HG03108 (cell line): ENCODE results near the gene FAT2.

Source experiments
- ATAC-seq: cut with Tn5 transposase; IDR thresholded peaks from one replicate; pipeline ENCODE4 v1.9.1; 2021; ENCODE audit warnings: moderate library complexity; ENCODE audit not compliant: unreplicated experiment

The FAT2 gene, protein sequence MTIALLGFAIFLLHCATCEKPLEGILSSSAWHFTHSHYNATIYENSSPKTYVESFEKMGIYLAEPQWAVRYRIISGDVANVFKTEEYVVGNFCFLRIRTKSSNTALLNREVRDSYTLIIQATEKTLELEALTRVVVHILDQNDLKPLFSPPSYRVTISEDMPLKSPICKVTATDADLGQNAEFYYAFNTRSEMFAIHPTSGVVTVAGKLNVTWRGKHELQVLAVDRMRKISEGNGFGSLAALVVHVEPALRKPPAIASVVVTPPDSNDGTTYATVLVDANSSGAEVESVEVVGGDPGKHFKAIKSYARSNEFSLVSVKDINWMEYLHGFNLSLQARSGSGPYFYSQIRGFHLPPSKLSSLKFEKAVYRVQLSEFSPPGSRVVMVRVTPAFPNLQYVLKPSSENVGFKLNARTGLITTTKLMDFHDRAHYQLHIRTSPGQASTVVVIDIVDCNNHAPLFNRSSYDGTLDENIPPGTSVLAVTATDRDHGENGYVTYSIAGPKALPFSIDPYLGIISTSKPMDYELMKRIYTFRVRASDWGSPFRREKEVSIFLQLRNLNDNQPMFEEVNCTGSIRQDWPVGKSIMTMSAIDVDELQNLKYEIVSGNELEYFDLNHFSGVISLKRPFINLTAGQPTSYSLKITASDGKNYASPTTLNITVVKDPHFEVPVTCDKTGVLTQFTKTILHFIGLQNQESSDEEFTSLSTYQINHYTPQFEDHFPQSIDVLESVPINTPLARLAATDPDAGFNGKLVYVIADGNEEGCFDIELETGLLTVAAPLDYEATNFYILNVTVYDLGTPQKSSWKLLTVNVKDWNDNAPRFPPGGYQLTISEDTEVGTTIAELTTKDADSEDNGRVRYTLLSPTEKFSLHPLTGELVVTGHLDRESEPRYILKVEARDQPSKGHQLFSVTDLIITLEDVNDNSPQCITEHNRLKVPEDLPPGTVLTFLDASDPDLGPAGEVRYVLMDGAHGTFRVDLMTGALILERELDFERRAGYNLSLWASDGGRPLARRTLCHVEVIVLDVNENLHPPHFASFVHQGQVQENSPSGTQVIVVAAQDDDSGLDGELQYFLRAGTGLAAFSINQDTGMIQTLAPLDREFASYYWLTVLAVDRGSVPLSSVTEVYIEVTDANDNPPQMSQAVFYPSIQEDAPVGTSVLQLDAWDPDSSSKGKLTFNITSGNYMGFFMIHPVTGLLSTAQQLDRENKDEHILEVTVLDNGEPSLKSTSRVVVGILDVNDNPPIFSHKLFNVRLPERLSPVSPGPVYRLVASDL (N-terminal part only)

DNA sequence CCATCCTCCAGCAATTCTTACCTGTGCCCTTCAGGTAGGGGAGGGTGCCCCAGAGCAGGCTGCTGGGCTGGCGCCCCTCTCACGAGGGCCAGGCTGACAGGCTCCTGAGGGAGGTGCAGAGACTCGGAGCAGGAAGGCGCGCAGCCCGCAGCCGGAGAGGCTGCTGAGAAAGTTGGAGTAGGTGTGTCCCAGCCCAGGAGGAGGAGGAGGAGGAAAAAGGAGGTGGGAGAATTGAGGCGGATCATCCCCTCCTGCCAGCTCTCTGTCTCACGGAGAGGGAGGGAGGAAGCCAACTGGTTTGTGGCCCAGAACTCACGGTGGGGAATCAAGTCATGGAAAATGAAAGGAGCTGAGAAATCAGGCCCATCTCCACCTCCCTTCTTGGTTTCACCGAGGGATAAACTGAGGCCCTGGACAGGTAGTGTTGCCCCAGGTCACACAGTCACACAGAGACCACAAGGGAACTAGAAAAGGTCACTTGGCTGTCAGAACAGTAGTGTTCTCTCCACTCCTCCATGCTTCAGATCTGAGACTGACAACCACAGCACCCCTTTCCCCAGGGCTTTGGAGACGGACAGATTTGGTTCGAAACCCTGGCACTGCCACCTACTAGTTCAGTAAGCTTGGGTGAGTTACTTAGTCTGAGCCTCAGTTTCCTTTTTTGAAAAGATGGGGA lies at the start of gene FAT2:
Gene FAT2, minus strand, starts transcription at position 188 of the 676 bp plus-strand sequence. CDS start 22,400 bp downstream, outside the sequence.
- no peak for ATAC-seq

DNA sequence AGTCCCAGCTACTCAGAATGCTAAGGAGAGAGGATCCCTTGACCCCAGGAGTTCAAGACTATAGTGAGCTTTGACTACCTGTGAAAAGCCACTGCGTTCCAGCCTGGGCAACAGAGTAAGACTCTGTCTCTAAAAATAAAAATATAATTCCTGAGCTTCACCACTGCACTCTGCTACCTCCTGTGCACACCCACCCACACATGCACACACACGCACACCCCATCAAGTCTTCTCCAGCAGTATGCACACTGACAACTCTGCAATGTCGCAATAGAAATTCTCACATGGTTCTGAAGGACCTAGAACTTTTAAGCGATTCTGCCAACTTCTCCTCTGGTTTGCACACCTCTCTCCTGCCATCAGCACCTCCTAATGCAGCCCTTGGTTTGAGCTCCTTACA lies 47.5 kb upstream of the FAT2 start:
- no peak for ATAC-seq

DNA sequence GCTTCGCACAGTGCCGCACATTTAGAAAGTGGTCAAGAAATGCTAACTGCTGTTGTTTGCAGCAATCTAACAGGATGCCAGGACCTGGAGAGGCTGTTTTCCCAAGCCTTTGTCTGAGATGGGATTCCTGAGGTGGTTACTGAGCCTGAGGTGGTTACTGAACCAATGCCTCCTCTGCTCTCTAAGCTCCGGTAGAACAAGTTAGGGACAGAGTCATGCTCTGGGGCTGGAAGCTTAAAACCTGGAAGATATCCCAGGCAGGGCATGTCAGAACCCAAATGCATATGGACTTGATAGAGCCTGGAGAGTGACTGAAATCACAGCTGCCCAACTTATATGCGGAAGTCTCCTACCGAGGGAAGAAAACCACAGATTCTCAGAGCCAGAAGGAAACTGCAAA lies 46.5 kb upstream of the FAT2 start:
- no peak for ATAC-seq

DNA sequence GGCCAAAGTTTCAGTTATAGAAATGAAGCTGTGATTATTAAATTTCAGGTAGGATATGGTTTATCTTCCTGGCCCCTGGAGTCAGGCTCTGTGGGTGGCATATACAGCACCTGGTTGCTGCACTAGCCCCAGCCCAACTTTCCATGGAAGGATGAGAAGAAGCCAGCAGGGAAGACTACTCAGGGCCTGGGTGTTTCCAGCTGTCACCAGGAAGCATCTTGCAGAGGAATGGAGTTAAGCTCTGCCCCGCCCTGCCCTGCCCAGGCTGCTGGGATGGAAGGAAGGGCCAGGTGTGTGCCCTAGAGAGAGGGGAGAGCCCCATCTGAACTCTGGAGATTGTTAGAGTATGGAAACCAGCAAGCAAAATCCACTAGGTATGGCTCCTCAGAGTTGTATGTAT lies 42.8 kb upstream of the FAT2 start:
- ATAC-seq: no peak

DNA sequence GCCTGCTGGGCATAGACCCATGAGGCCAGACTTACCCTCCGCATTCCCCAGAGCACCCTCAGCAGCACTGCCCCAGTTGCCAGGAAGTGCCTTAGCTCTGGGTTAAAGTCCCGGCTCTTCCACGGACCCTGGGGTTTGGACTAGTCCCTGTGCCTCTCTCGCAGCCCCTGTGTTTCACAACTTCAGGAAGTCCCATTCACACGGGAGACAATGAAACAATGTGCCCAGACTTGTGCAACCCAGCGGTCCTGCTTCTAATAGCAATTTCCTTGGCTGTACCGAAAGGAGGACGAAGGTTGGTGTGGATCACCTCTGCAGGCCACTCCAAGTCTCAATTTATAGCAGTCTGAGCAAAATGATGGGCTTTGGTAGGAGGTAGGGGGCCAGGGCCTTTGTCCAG lies 41.8 kb upstream of the FAT2 start:
- ATAC-seq: no peak

DNA sequence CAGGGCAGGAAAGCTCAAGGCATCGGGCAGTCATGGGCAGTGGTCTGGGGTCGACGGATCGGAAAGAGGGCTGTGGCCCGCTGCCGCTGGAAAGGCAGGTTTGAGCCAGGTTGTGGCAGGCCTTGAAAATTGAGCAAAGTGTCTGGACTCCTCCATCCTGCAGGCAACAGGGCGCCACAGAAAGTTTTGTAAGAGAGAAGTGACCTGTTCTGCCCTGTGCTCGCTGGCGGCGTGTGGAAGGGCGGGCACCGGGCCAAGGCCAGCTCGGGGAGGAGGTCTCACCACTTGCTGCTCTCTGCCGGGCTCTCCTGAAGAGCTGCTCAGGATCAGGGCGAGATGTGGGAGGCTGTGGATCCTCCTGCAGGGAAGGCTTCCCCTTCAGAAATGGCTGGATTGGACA lies 41.4 kb upstream of the FAT2 start:
- ATAC-seq: no peak

DNA sequence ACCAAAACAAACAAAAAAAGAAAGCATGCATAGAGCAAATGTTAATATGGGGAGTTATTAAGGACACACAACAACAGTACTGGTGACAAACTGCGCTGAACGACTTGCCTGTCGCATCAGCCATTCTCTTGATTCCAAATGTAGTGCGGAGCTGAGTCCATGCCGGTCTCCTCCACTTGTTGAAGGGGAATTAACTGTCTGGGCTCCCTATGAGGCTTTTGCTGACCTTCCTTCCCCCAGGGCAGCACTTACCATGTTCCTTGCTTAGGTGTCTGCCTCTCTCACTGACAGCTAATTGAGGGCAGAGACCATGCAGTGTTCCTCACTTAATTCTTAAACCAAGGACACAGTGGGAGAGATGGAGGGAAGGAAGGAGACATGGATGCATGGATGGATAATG lies 40.8 kb upstream of the FAT2 start:
- ATAC-seq: no peak

DNA sequence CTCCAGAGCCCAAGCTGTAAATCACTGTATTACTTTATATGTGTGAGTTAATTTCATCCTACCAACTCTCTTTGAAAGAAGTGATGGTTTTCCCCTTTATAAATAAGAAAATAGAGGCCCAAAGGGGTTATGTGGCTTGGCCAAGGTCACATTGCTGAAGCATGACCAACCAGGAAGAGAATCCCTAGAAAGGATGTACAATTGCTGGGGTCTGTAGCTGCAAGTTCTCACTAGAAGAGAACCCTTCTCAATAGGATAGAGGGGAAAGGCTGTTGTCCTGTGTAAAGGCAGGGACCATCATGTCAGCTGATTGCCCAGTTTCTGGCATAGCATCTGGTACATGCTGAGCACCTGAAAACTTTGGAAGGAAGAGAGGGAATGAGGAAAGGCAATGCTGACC lies 39.0 kb upstream of the FAT2 start:
- ATAC-seq: no peak

DNA sequence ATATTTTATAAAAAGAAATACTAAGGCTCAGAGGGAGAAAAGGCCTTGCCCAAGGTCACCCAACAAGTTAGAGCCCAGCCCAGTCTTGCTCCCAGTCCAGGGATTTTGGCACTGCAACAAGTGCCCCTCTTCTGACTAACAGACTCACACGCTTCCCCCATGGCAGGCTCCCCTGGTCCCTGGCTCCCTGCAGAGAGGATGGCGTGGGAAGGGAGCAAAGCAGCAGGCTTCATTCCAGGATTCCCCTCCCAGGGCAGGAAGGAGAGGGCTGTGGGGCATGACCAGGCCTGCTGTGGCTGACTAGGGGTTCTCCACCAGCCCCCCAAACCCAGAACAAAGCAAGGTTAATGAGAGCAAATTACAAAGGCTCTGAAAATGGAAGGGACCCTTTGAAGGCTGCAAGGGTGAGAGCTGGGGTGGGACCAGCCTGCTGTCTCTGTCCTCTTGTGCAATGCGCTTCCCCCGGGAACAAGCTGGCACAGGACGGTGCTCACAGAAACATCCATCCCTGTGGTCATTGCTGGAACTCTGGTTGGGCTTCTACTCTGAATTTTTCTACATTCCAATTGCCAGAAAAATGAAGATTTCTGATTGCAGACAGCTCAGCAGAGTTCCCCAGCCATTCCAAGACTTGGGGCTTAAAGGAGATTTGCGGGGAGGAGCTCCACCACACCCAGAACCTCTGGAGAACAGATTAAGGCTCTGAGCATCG lies 37.1 kb upstream of the FAT2 start:
- ATAC-seq: no peak

DNA sequence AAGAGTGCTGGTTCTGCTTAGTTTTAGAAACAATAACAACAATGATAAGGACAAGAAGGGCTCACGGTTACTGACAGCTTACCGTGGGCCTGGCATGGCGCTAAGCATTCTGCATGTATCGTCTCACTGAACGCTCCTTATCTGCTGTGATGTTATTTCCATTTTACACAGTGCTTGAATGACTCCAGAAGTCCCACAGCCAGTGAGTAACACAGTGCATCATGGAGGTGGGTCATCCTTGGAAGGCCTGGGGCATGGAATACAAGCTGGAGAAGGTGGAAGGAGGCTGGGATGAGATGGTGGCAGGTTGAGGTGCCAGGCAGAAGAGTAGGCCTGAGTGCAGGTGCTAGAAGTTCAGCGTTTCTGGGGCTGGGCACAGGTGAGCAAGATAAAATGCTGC lies 36.5 kb upstream of the FAT2 start:
- ATAC-seq: no peak

DNA sequence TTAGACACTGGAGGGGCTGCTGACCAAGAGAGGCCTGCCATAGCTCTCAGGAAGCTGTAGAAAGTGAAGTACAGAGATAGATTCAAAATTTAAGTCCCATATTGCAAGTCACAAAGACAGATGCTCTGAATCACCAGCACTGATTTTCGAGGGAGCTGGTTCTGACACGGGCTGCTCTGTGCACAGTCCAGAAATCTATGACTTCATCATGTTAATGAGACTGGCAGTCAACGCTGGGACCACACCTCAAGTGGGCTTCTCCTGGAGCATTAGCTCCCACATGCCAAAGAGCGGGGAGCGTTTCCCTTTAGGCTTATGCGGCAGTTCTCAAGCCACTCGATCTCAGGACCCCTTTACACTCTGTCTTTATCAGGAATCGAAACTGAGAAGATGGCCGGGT lies 34.2 kb upstream of the FAT2 start:
- ATAC-seq: no peak

DNA sequence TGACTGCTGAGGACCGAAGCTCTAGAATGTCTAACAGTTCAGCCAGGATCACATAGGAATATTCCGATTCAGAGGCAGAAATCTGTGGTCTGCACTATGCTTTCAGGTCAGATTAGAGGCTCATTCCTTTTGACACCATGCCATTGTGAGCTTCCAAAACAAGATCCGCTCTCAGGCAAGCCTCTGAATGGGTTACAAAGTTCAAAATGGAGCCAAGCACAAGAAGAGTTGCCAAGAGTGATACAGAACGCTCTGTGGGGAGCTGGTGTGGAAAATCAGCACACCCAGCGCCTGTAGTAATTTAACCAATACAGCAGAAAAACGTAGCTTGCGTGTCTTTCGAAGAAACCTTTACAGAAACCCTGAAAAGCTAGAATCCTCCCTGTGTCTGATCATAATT lies 33.3 kb upstream of the FAT2 start:
- no peak for ATAC-seq

DNA sequence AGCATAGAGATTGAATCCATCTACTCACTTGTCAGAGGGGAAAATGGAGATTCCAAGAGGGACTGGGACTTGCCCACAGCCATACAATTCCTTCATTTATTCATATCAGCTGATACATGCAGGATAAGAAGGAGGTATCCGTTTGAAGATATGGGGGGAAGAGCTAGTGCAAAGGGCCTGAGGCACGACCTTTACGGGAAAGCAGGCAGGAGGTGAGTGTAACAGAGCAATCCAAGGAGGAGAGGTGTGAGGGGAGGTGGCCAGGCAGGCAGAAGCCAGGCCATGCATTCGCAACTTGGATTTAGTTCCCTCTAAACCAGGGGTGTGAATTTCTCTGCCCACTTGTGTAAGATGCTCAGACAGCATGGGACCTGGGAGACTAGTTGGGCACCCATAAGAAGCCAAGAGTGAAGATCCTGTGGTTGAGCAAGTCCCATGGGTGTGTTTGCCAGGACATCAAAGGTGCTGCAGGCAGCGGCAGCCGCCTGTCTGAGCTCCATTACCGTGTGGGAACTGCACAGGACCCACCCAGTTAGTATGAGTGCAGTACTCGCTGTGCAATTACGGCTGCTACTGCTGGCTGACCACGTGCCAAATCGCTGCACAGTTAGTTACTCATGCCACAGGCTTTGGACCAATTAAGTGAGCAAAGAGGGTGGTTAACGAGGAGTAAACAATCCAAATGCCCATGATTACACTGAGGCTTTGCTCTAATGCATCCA lies 31.4 kb upstream of the FAT2 start:
- ATAC-seq: no peak

DNA sequence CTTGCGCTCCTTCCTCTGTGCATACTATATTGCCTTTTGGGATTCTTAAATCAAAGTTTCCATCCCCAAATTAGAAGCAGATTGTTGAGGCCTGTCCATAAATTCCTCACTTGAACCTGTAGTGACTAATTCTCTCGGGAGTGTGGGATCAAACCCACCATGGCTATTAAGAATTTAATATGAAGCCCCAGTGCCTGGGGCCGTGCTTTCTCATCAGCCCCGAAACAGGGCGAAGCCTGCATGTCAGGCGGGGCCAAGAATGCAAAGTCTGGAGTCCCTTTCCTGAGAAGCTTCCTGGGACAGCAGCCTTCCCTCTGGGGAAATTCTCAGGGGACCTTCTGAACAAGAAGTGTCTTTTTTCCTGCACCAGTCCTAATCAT lies 29.3 kb upstream of the FAT2 start:
- no peak for ATAC-seq

DNA sequence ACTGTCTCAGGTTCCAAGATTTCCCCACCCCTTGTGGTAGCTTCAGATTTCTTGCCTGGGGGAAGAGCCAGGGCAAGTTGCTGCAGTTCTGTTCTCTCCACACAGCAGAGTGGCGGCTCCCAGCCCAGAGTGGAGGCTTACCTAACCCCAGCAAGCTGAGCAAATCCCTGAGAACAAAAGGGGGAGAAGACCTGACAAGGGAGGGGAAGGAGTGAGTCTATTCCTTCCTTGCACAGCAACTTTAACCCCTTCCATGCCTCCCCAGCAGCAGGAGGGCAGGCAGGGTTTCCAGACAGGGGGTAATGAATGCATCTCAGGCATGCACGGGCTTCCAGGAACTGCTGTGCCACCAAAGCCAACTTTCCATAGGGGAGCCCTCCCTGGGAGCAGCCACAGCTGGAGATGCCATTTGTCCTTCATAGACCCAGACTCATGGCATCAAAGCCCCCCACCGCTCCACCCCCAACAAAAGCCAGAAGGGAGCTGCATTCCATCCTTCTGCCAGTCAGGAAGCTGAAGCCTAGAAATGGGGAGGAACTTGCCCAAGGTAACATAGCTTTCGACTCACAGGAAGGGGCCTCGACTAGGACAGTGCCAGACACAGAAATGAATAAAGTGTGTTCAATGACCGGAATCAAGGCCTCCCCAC lies 28.8 kb upstream of the FAT2 start:
- ATAC-seq: no peak

DNA sequence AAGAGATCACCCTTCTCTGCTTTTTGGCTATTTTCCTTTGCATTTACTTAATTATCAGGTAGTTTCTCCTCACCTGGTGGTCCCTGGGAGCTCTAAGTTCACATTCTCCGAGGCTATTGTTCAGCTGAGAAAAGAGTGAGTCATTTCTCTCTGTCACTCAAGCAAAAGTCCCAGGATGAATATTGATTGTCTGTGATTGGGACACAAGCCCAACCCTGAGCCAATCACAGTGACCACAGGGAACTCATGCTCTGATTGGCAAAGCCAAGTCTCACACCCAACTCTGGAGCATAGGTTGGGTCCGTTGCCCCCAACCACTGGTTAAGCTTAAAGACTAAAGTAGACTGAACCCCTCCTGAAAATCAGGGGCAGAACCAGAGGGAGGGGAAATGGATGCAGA lies 27.8 kb upstream of the FAT2 start:
- no peak for ATAC-seq

DNA sequence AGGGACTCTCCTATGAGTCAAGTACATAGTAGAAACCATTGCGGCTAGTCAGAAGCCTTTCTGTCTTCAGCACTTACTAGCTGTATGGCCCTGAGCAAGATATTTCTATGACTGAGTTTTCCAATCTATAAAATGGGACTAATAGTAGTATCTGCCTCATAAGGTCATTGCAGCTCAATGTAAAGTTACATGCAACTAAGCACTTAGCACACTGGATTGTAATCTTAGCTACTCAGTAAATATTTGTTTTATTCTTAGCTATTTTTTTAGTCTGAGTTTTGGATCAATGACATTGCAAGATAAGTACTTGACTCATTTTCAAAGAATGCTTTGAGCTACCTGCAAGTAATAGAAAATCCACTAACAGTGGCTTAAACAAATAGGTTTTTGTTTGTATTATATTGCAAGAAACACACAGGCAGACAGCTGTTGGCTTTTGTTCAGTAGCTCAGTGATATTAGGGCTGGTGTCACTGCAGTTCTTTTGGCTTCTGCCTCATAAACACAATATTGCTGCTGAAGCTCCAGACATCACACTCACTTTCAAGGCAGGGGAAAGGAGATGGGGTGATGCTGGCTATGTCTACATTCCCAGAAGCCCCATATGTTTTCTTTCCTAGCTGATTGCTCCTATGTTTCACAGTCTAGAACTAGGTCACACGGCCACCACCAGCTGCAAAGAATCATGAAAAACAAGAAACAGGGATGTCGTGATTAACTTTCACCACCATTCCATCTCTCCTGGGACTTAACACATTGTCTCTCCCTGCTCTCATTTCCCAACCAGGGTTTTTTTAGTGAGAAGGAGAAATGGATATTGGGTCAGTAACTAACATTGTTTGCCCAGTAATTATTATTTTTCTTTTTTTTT lies 26.9 kb upstream of the FAT2 start:
- ATAC-seq: no peak

DNA sequence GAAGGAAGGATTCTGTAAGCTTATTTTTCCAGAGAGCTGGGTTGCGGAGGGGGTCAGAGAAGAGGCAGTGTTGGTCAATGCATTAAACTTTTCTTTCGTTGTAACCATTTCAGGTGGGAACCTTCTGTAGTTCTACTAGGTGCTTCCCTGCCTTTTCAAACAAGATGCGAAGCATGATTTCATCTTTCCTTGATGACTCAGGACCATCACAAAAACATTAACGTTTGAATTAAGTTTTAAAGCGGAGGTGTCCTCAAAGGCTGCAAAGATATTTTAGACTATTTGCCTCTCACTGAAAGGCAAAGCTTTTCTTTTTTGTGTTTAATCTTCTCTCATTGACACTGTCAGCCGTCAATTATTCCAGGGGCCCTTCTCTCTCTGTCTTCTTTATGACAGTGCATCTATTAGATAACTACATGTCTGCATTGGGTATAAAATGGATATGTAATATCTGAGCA lies 26.3 kb upstream of the FAT2 start:
- ATAC-seq: no peak
